NB4 (cell line): Measurements from ENCODE around the gene OAS3.
"Not testable (repeated sequence)": the region's sequence is repeated elsewhere in the genome, so short reads cannot be mapped to it uniquely, and the experiment has no call there.

Source experiments
- DNase-seq: peaks from one replicate; pipeline ENCODE4 v3.0.0; 2010; ENCODE audit warnings: low read depth
- H3K4me3 ChIP-seq: one replicate; pipeline ENCODE4 v1.5.1; 2011; ENCODE audit warnings: mild to moderate bottlenecking, low read depth, low read length, moderate library complexity
- MYC ChIP-seq: IDR thresholded peaks from 2 replicates; pipeline ENCODE4 v1.6.1; 2011; ENCODE audit warnings: low read depth, low read length
- POLR2A ChIP-seq: IDR thresholded peaks from 2 replicates; pipeline ENCODE4 v1.6.1; 2011; ENCODE audit warnings: mild to moderate bottlenecking; ENCODE audit not compliant: insufficient read length; ENCODE audit errors: extremely low read depth
- TF ChIP-seq, protein P1 (sequence below): IDR thresholded peaks from one replicate; pipeline ENCODE4 v1.5.1; 2012; ENCODE audit warnings: low read depth, low read length
- TF ChIP-seq, protein P2 (sequence below): IDR thresholded peaks from 2 replicates; pipeline ENCODE4 v1.6.1; 2011; ENCODE audit warnings: low read depth, low read length

OAS3 gene

DNA sequence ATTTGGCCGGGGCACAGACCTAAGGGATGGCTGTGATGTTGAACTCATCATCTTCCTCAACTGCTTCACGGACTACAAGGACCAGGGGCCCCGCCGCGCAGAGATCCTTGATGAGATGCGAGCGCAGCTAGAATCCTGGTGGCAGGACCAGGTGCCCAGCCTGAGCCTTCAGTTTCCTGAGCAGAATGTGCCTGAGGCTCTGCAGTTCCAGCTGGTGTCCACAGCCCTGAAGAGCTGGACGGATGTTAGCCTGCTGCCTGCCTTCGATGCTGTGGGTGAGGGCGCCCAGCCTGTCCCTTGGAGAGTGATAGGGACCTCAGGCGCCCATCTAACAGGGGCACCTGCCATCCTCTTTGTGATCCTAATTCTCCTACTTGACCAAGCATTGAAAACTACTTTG lies 12.4 kb downstream of the OAS3 start:
- no peak for DNase-seq
- TF ChIP-seq, protein P1, sequence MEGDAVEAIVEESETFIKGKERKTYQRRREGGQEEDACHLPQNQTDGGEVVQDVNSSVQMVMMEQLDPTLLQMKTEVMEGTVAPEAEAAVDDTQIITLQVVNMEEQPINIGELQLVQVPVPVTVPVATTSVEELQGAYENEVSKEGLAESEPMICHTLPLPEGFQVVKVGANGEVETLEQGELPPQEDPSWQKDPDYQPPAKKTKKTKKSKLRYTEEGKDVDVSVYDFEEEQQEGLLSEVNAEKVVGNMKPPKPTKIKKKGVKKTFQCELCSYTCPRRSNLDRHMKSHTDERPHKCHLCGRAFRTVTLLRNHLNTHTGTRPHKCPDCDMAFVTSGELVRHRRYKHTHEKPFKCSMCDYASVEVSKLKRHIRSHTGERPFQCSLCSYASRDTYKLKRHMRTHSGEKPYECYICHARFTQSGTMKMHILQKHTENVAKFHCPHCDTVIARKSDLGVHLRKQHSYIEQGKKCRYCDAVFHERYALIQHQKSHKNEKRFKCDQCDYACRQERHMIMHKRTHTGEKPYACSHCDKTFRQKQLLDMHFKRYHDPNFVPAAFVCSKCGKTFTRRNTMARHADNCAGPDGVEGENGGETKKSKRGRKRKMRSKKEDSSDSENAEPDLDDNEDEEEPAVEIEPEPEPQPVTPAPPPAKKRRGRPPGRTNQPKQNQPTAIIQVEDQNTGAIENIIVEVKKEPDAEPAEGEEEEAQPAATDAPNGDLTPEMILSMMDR = no peak
- TF ChIP-seq, protein P2, sequence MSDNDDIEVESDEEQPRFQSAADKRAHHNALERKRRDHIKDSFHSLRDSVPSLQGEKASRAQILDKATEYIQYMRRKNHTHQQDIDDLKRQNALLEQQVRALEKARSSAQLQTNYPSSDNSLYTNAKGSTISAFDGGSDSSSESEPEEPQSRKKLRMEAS = no peak
- TF ChIP-seq MYC = no peak
- no peak for TF ChIP-seq POLR2A
- H3K4me3 ChIP-seq = no peak overlapping the region

- DNase-seq, H3K4me3 ChIP-seq: not testable (repeated sequence)
Observed at GRCh38 chr12:112957125-112957524, 18.9 kb downstream of the OAS3 start.

- H3K4me3 ChIP-seq = no peak overlapping the region
- no peak for DNase-seq
- TF ChIP-seq POLR2A (no peak), MYC (no peak)
- TF ChIP-seq, protein P1 = no peak
- TF ChIP-seq, protein P2 = no peak
Observed at GRCh38 chr12:112961074-112961473, 22.8 kb downstream of the OAS3 start.

- TF ChIP-seq MYC (no peak), POLR2A (no peak)
- TF ChIP-seq, protein P2 = no peak
- TF ChIP-seq, protein P1 = no peak
- DNase-seq = no peak
Observed at GRCh38 chr12:112961536-112961935, 23.3 kb downstream of the OAS3 start.

DNA sequence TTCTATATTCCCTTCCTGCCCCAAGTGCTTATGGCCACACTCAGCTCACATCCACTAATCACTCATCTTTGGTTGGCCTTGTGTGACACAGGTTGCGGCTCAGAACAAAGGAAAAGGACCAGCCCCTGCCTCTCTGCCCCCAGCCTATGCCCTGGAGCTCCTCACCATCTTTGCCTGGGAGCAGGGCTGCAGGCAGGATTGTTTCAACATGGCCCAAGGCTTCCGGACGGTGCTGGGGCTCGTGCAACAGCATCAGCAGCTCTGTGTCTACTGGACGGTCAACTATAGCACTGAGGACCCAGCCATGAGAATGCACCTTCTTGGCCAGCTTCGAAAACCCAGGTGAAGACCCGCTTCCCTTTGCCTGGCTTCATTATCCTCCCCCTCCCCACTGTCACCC lies 24.3 kb downstream of the OAS3 start:
- TF ChIP-seq POLR2A = no peak
- TF ChIP-seq, protein P1 = no peak
- no peak for TF ChIP-seq MYC
- no peak overlapping the region for H3K4me3 ChIP-seq

More at GRCh38 chr12:112961536-112961935, 23.3 kb downstream of the OAS3 start:
- H3K4me3 ChIP-seq = no peak overlapping the region

DNA sequence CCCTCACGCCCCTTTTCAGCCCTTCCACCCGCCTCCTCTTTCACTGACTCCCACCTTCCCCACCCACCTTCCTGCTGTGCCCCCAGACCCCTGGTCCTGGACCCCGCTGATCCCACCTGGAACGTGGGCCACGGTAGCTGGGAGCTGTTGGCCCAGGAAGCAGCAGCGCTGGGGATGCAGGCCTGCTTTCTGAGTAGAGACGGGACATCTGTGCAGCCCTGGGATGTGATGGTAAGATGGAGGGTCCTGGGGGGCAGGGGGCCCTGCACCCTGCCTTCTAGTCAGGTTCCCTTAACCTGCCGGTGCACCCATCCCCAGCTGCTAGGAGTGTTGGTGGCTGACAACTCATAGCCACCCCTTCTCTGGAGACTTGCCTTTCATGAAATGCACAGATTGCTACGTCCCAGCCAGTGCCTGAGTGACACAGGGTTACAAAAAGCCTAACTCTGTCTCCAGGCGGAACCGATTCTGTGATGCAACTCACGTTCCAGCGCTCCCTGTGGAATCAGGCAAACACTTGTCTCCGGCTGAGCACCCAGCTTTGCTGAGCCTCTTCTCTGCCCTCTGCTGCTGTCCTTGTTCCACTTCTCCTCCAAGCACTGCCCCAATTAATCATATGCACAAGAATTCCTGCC lies 25.1 kb downstream of the OAS3 start:
- TF ChIP-seq POLR2A (no peak), MYC (no peak)
- TF ChIP-seq, protein P1 = no peak
- TF ChIP-seq, protein P2 = no peak
- H3K4me3 ChIP-seq = no peak overlapping the region
- DNase-seq = no peak

More for the DNA sequence above, 24.3 kb downstream of the OAS3 start:
- DNase-seq = no peak
